Measurements from ENCODE around the gene THAP4.

The THAP4 gene

GRCh38 chr2:241563981-241564595, 72.9 kb downstream of the THAP4 start:
- peak; percentile 42 for DNase-seq (ENCODE audit: low spot score)

DNA sequence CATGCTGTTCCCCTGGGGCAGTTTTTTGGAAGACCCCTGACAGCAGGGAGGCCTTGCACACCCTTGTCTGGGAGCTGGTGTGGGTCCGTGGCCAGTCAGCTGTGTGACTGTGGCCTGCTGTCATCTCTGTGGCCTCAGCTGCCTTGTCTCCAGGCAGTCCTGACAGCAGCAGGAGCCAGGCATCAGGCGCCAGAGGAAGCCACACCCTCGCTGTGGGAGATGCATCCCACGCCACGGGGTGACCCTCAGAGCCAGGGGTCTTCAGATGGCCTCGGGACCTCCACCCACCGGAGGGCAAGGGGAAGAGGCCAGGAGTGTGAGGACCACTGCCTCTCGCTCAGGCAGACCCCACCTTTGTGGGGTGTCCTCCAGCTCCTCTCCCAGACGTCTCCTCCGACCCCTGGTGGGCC, 73.4 kb downstream of the THAP4 start:
- DNase-seq (ENCODE audit: low spot score) = no peak

DNA sequence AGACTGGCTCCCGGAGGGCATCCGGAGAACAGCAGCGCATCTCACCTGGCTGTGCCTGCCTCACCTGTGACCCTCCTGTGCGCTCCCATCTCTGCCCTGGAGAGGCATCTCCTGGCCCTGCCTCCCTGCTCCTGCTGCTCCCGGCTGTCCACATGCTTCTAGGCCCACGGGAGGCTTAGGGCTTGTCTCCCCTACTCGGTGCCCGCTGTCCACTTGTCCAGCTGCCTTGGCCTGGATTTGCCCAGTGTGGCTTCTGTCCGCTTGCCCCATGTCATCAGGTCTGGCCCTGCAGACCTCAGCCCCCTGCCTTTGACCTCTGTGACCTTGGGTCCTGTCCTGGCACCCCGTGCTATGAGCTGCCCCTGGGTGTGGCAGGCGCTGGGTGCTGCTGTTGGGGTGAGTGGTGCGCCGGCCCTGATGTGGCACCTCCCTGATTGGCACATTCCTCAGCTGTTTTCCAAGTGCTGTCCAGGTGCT, 73.9 kb downstream of the THAP4 start:
- DNase-seq (ENCODE audit: low spot score) = no peak

- DNase-seq (ENCODE audit: low spot score) = no peak
Measured at GRCh38 chr2:241562269-241562891, 74.6 kb downstream of the THAP4 start.

- DNase-seq (ENCODE audit: low spot score) = no peak
Measured at GRCh38 chr2:241561832-241562231, 75.1 kb downstream of the THAP4 start.

DNA sequence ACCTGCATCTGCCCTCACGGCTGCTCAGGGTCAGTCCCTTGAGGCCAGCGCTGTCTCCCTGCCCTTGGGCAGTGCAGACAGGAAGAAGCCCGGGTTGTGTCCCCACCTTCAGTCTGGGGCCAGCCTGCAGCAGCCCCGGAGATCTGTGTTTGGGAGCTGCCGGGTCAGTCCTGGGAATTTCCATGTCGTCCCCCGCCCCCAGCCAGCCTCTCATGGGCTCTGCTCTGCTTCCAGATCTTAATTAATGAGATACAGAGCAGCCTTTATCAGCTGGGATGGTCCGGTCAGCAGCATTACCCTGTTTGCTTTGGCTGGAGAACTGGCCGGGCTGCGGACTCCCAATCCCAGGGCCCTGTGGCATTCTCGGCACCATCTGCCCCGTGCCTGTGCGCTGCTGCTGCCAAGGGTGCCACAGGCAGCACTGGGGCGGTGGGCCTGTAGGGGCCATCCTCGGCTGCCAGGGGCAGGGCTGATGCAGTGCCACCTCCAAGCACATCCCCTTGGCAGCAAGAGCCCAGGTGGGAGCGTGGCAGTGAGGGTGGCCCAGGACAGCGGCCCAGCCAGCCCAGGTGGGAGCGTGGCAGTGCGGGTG, 76.0 kb downstream of the THAP4 start:
- no peak for DNase-seq (ENCODE audit: low spot score)

- no peak for DNase-seq (ENCODE audit: low spot score)
Measured at GRCh38 chr2:241560162-241560882, 76.6 kb downstream of the THAP4 start.

GRCh38 chr2:241559323-241560161, 77.4 kb downstream of the THAP4 start:
- peak; percentile 70 for DNase-seq (ENCODE audit: low spot score)

DNA sequence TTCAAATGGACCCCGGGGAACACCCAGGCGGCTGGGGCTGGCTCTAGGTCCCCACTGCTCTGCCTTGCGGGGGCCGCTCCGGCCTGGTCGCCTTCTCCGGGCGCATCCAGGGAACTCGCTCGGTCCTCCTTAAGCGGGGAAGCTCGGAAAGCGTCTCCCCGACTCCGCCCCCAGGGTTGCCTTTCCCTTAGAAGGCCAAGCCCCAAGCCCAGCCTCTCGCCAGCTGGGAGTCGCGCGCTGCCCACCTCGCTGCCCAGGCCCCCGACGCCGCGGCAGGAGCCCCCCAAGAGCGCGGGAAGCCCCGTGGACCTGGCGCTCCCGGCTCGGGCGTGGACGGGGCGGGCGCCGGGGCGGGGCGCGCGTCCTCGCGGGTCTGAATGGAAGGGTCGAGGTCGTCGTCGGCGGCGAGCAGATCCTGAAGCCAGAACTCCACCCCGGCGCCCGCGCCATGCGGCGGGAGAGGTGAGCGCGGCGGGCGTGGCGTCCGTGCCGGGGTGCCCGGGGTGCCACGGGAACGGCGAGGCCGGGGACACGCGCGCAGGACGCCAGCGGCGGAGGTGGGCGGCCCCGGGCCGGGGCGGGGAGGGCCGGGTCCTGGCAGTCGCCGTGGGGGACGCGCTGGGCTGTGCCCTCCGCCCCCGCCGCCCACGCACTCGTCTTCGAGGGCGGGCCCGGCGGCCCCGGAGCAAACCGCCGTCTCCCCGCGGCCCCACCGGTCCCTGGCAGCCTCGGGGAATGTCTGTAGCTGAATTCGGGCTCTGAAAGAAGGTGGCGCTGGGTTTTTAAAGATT, 78.2 kb downstream of the THAP4 start, which contains the start of gene BOK:
Gene BOK (plus strand): TSS at position 214 of the 791 bp plus-strand sequence. CDS start 739 bp downstream, outside the sequence.
- peak; percentile 88 for DNase-seq (ENCODE audit: low spot score)

DNA sequence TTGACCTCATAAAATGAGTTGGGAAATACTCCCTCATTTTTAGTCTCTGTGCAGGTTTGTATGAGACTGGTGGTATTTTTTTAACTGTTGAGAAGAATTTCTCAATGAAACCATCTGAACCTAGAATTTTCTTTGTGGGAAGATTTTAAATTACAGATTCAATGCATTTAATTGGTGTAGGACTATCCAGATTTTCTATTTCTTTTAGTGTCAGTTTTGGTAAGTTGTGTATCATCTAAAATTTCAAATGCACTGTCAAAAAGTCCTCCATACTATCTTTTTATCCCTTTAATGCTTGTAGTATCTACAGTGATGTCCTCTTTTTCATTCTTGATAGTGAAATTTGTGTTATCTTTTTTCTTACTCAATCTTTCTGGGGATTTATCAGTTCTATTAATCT, 80.2 kb downstream of the THAP4 start:
- DNase-seq (ENCODE audit: low spot score) = no peak

- DNase-seq (ENCODE audit: low spot score) = no peak
Measured at GRCh38 chr2:241555711-241556110, 81.2 kb downstream of the THAP4 start.

- DNase-seq (ENCODE audit: low spot score) = no peak
Measured at GRCh38 chr2:241554610-241555322, 82.2 kb downstream of the THAP4 start.

DNA sequence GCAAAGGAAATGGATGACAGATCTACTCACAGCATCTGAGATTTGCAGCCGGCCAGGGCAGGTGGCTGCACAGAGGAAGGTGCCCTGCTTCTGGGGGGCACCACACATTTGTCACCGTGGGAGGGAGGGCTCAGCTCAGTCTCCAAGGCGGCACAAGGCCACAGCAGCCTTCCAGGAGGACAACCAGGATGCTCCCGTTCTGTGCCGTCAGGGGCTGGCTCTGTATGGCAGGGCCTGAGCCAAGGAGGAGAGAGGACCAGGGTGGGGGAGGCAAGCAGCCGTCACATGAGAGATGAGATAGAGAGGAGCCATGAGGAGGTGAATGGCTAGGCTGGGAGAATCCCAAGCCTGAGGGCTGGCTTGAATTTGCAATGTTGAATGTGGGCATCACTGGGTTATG, 83.0 kb downstream of the THAP4 start:
- no peak for DNase-seq (ENCODE audit: low spot score)

- DNase-seq (ENCODE audit: low spot score) = no peak
Measured at GRCh38 chr2:241553512-241553830, 83.5 kb downstream of the THAP4 start.

GRCh38 chr2:241551998-241552737, 84.8 kb downstream of the THAP4 start:
- DNase-seq (ENCODE audit: low spot score) = no peak

DNA sequence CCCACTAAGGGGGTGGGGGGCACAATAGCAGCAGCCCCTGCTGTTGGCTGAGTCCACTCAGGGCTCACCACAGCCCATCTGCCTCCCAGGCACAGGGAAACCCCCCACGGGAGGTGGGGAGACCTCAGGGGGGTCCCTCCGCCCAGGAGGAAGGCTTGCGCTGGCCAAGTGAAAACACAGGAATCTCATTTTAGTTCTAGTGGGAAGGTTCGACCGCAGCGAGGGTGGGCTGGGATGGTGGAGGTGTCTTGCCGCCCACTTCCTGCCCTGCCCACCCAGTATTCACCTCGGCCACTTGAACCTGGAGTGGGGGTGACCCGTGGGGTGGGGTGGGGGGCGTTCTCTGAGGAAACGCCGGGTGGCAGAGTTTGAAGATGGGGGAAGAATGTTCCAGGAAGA, 85.4 kb downstream of the THAP4 start:
- DNase-seq (ENCODE audit: low spot score) = no peak

GRCh38 chr2:241550616-241551580, 86.1 kb downstream of the THAP4 start:
- DNase-seq (ENCODE audit: low spot score) = no peak

DNA sequence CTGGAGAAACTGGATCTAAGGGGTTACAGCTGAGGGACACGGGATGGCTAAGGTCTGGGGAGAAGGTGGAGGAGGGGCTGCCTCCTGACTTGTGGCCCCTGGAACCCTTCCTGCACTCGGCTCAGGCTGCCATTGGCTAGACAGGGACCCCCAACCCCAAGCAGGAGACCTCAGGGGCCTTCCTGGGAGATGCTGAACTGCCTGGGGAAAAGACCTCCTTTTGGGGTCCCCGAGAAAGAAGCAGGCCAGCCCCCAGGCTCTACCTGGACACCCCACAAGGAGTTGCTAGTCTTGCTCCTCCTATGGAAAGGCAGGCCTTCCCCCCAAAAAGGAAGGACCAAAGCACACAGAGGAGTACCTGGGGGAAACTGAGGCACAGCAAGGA, 88.5 kb downstream of the THAP4 start:
- no peak for DNase-seq (ENCODE audit: low spot score)
